ENCODE measurements around the gene SLC22A7.

SLC22A7 gene

GRCh38 chr6:43283905-43284304, 14.2 kb upstream of the SLC22A7 start:
- no peak for DNase-seq

GRCh38 chr6:43284991-43285781, 12.9 kb upstream of the SLC22A7 start:
- DNase-seq: no peak

- DNase-seq: no peak
Measured at GRCh38 chr6:43285832-43286231, 12.2 kb upstream of the SLC22A7 start.

- no peak for DNase-seq
Measured at GRCh38 chr6:43286456-43286979, 11.5 kb upstream of the SLC22A7 start.

GRCh38 chr6:43286980-43287716, 10.9 kb upstream of the SLC22A7 start:
- DNase-seq: no peak

GRCh38 chr6:43287717-43288679, 10.1 kb upstream of the SLC22A7 start:
- DNase-seq: no peak

- DNase-seq: no peak
Measured at GRCh38 chr6:43290339-43290904, 7.6 kb upstream of the SLC22A7 start.

GRCh38 chr6:43290905-43291355, 7.1 kb upstream of the SLC22A7 start:
- no peak for DNase-seq

GRCh38 chr6:43291708-43292107, 6.4 kb upstream of the SLC22A7 start:
- no peak for DNase-seq

- no peak for DNase-seq
Measured at GRCh38 chr6:43292341-43292740, 5.7 kb upstream of the SLC22A7 start.

- no peak for DNase-seq
Measured at GRCh38 chr6:43292763-43293318, 5.2 kb upstream of the SLC22A7 start.

GRCh38 chr6:43293698-43294097, 4.4 kb upstream of the SLC22A7 start:
- no peak for DNase-seq

GRCh38 chr6:43294536-43294935, 3.5 kb upstream of the SLC22A7 start:
- DNase-seq: no peak

GRCh38 chr6:43295456-43295855, 2.6 kb upstream of the SLC22A7 start:
- DNase-seq: no peak

- DNase-seq: no peak
Measured at GRCh38 chr6:43296780-43297497, 1.1 kb upstream of the SLC22A7 start.

GRCh38 chr6:43298565-43299337, 691 bp downstream of the SLC22A7 start:
- DNase-seq: no peak

- DNase-seq: no peak
Measured at GRCh38 chr6:43299338-43300293, 1.6 kb downstream of the SLC22A7 start.

GRCh38 chr6:43301081-43301870, 3.2 kb downstream of the SLC22A7 start:
- DNase-seq: no peak

GRCh38 chr6:43302126-43302525, 4.1 kb downstream of the SLC22A7 start:
- DNase-seq: no peak

Measured in SHP77 treated with DMSO at 0.1 percent for 48 hours (cell line).